IMR-90 (cell line): ENCODE measurements around the gene DCHS1. TPM values are rescaled to one million over a fixed set of nuclear protein-coding genes. Genes with fewer than 3 reads are reported as not detected.

ENCODE experiments used
- ATAC-seq: fragments of 200-7000 bp; cut with Tn5 transposase; 2 replicates; pipeline ENCODE4 v1.9.1; 2020; ENCODE audit warnings: low read depth, mild to moderate bottlenecking, moderate library complexity
- BruUV-seq: library from RNA; stranded (reverse); fragments of 400-500 nt; replicated peaks from 2 replicates; lab custom pipeline; 2021; lab: Mats Ljungman, UMichigan
- CTCF ChIA-PET: fragments of 300-600 bp; formaldehyde crosslinking; extraction: SDS; loops from one replicate; lab custom pipeline; 2021; ENCODE audit warnings: antibody characterized with exemption; lab: Yijun Ruan, JAX
- POLR2A ChIA-PET: fragments of 300-600 bp; sonication (Branson Sonifier 250); formaldehyde crosslinking; loops from one replicate; lab custom pipeline; 2022; ENCODE audit warnings: antibody characterized with exemption; ENCODE audit not compliant: unreplicated experiment; lab: Charles Lee
- DNase-seq: peaks from one replicate; pipeline ENCODE4 v3.0.0; 2013
- H2AFZ ChIP-seq: replicated peaks from 2 replicates; pipeline ENCODE3; 2013; ENCODE audit warnings: low read length, mild to moderate bottlenecking; ENCODE audit not compliant: poor library complexity
- H2AK5ac ChIP-seq: 2 replicates; pipeline ENCODE4 v1.6.1; 2013; ENCODE audit warnings: low read depth, low read length, inconsistent platforms
- H2AK9ac ChIP-seq: replicated peaks from 2 replicates; pipeline ENCODE3; 2013; ENCODE audit warnings: mild to moderate bottlenecking, low read depth, low read length, moderate library complexity; ENCODE audit not compliant: poor library complexity
- H2BK120ac ChIP-seq: 2 replicates; pipeline ENCODE4 v1.6.1; 2013; ENCODE audit warnings: low read depth, low read length, inconsistent platforms
- H2BK15ac ChIP-seq: 3 replicates; pipeline ENCODE4 v1.6.1; 2013; ENCODE audit warnings: low read depth, low read length, inconsistent platforms
- H2BK20ac ChIP-seq: 2 replicates; pipeline ENCODE4 v1.6.1; 2013; ENCODE audit warnings: low read depth, mild to moderate bottlenecking, inconsistent platforms, low read length, moderate library complexity
- H2BK5ac ChIP-seq: 2 replicates; pipeline ENCODE4 v1.6.1; 2013; ENCODE audit warnings: mild to moderate bottlenecking, low read depth, low read length, inconsistent platforms; ENCODE audit not compliant: poor library complexity, severe bottlenecking
- H3K14ac ChIP-seq: replicated peaks from 2 replicates; pipeline ENCODE4 v1.6.1; 2013; ENCODE audit warnings: low read depth, low read length, inconsistent platforms
- H3K18ac ChIP-seq: 2 replicates; pipeline ENCODE4 v1.6.1; 2013; ENCODE audit warnings: low read depth, low read length, control low read depth
- H3K23ac ChIP-seq: 2 replicates; pipeline ENCODE4 v1.6.1; 2013; ENCODE audit warnings: low read depth, low read length, inconsistent platforms
- H3K27ac ChIP-seq: 2 replicates; pipeline ENCODE4 v1.5.1; 2013; ENCODE audit warnings: mild to moderate bottlenecking, control low read depth, low read length; ENCODE audit not compliant: insufficient read depth
- H3K27me3 ChIP-seq: 2 replicates; pipeline ENCODE4 v1.6.1; 2013; ENCODE audit warnings: low read length; ENCODE audit not compliant: control insufficient read depth, insufficient read depth
- H3K36me3 ChIP-seq: 2 replicates; pipeline ENCODE4 v1.6.1; 2013; ENCODE audit warnings: low read length, mixed read lengths; ENCODE audit not compliant: control insufficient read depth, insufficient read depth
- H3K4ac ChIP-seq: 2 replicates; pipeline ENCODE4 v1.6.1; 2013; ENCODE audit warnings: low read depth, low read length, inconsistent platforms
- H3K4me1 ChIP-seq: 2 replicates; pipeline ENCODE4 v1.6.1; 2013; ENCODE audit warnings: low read length, mixed read lengths; ENCODE audit not compliant: control insufficient read depth, insufficient read depth
- H3K4me2 ChIP-seq: 2 replicates; pipeline ENCODE4 v1.6.1; 2013; ENCODE audit warnings: low read depth, mild to moderate bottlenecking, control low read depth, low read length, moderate library complexity
- H3K4me3 ChIP-seq: 2 replicates; pipeline ENCODE4 v1.5.1; 2013; ENCODE audit warnings: low read depth, mild to moderate bottlenecking, control low read depth, low read length, moderate library complexity; ENCODE audit not compliant: insufficient read depth
- H3K56ac ChIP-seq: 2 replicates; pipeline ENCODE4 v1.6.1; 2013; ENCODE audit warnings: low read length, inconsistent platforms; ENCODE audit not compliant: insufficient read depth; ENCODE audit errors: extremely low read depth
- H3K79me1 ChIP-seq, 2 experiments: 2 replicates each; pipeline ENCODE4 v1.6.1; 2013; ENCODE audit warnings: low read length in 2 of 2, inconsistent platforms in 1 of 2, low read depth in 1 of 2
- H3K9ac ChIP-seq: 2 replicates; pipeline ENCODE4 v1.6.1; 2013; ENCODE audit warnings: low read depth, low read length, control low read depth
- H3K9me1 ChIP-seq: 2 replicates; pipeline ENCODE4 v1.6.1; 2013; ENCODE audit warnings: low read length, inconsistent platforms; ENCODE audit not compliant: insufficient read depth
- H3K9me3 ChIP-seq: 2 replicates; pipeline ENCODE4 v1.6.1; 2013; ENCODE audit warnings: low read length; ENCODE audit not compliant: control insufficient read depth, insufficient read depth
- H4K20me1 ChIP-seq: 2 replicates; pipeline ENCODE4 v1.6.1; 2013; ENCODE audit warnings: low read length, inconsistent platforms; ENCODE audit not compliant: insufficient read depth
- H4K5ac ChIP-seq: 2 replicates; pipeline ENCODE4 v1.6.1; 2013; ENCODE audit warnings: mild to moderate bottlenecking, low read depth, low read length, control low read depth
- H4K8ac ChIP-seq, 2 experiments: 2 replicates each; pipeline ENCODE4 v1.6.1; 2013; ENCODE audit warnings: low read depth in 2 of 2, low read length in 2 of 2, control low read depth in 1 of 2, inconsistent platforms in 1 of 2
- H4K91ac ChIP-seq: 2 replicates; pipeline ENCODE4 v1.6.1; 2013; ENCODE audit warnings: low read depth, low read length, inconsistent platforms; ENCODE audit not compliant: insufficient read depth
- BHLHE40 ChIP-seq: fragments of 150-350 bp; IDR thresholded peaks from 2 replicates; pipeline ENCODE4 v1.6.1; 2016; ENCODE audit warnings: mild to moderate bottlenecking, low read depth, low read length
- CEBPB ChIP-seq: IDR thresholded peaks from 2 replicates; pipeline ENCODE4 v1.6.1; 2012; ENCODE audit warnings: low read depth, low read length, improper control_type of control experiment
- CHD1 ChIP-seq: IDR thresholded peaks from 2 replicates; pipeline ENCODE4 v1.6.1; 2012; ENCODE audit warnings: low read depth, low read length, improper control_type of control experiment
- FOS ChIP-seq: fragments of 150-350 bp; IDR thresholded peaks from 2 replicates; pipeline ENCODE4 v1.6.1; 2016; ENCODE audit warnings: low read depth, low read length
- MAFK ChIP-seq: IDR thresholded peaks from 2 replicates; pipeline ENCODE4 v1.6.1; 2012; ENCODE audit warnings: low read depth, low read length, improper control_type of control experiment
- MAZ ChIP-seq: IDR thresholded peaks from 2 replicates; pipeline ENCODE4 v1.6.1; 2012; ENCODE audit warnings: low read depth, mild to moderate bottlenecking, low read length, improper control_type of control experiment, moderate library complexity, borderline replicate concordance
- MXI1 ChIP-seq: IDR thresholded peaks from 2 replicates; pipeline ENCODE4 v1.6.1; 2012; ENCODE audit warnings: low read depth, mild to moderate bottlenecking, low read length, moderate library complexity, borderline replicate concordance
- NFE2L2 ChIP-seq: fragments of 150-350 bp; IDR thresholded peaks from 2 replicates; pipeline ENCODE4 v1.6.1; 2016; ENCODE audit warnings: low read depth, mild to moderate bottlenecking, low read length
- POLR2A ChIP-seq: IDR thresholded peaks from 2 replicates; pipeline ENCODE4 v1.6.1; 2012; ENCODE audit warnings: mild to moderate bottlenecking, low read depth, low read length
- RAD21 ChIP-seq: IDR thresholded peaks from 2 replicates; pipeline ENCODE4 v1.6.1; 2012; ENCODE audit warnings: low read length, improper control_type of control experiment
- RCOR1 ChIP-seq: IDR thresholded peaks from 2 replicates; pipeline ENCODE4 v1.6.1; 2012; ENCODE audit warnings: mild to moderate bottlenecking, low read length, improper control_type of control experiment; ENCODE audit not compliant: insufficient replicate concordance
- RFX5 ChIP-seq: IDR thresholded peaks from 2 replicates; pipeline ENCODE4 v1.8.0; 2012; ENCODE audit warnings: low read depth, mild to moderate bottlenecking, low read length, moderate library complexity
- SMC3 ChIP-seq: fragments of 150-350 bp; IDR thresholded peaks from 2 replicates; pipeline ENCODE4 v1.6.1; 2016; ENCODE audit warnings: low read depth, mild to moderate bottlenecking, antibody characterized with exemption, low read length, moderate library complexity
- WGBS, 2 experiments: methylation state at CpG; one replicate each; pipeline versions ENCODE4 v1.1.5 to v1.1.7; 2013; ENCODE audit warnings: missing lambda C conversion rate in 2 of 2; ENCODE audit not compliant: insufficient read length in 1 of 2; ENCODE audit errors: extremely low coverage in 2 of 2; 5-methylcytosine and 5-hydroxymethylcytosine counted together
- dilution Hi-C: fragments of 300-500 bp; cut with HindIII; formaldehyde crosslinking; loops from one replicate; pipeline ENCODE4 v1.14.3; 2018; ENCODE audit warnings: low sequenced_read_pairs; ENCODE audit not compliant: unreplicated experiment
- in situ Hi-C: fragments of 300-500 bp; cut with MboI; formaldehyde crosslinking; loops from 3 replicates; pipeline ENCODE4 v1.14.3; 2019; ENCODE audit warnings: low sequenced_read_pairs, inconsistent platforms, mixed read lengths
- intact Hi-C: fragments of 100-400 bp; cut with micrococcal nuclease; formaldehyde crosslinking; loops from 2 replicates; pipeline ENCODE4 v1.10.0; 2022
- polyA plus RNA-seq, 3 experiments: library from polyadenylated mRNA; depleted of rRNA; stranded (reverse); fragments of >200 nt; gene quantifications; 2 replicates each; pipeline ENCODE4 v1.2.3, GENCODE V29; 2012; ENCODE audit warnings: low replicate concordance in 1 of 3
- total RNA-seq: library from RNA; depleted of rRNA; stranded (reverse); fragments of >200 nt; gene quantifications from 2 replicates; pipeline ENCODE4 v1.2.3, GENCODE V29; 2012
- TF ChIP-seq, protein P1 (sequence below): fragments of 150-350 bp; IDR thresholded peaks from 2 replicates; pipeline ENCODE4 v1.6.1; 2017; ENCODE audit warnings: mild to moderate bottlenecking, antibody characterized with exemption, low read length, low read depth
- TF ChIP-seq, protein P2 (sequence below): conservative IDR thresholded peaks from 2 replicates; pipeline ENCODE4 v1.5.1; 2012; ENCODE audit warnings: mild to moderate bottlenecking, low read depth, low read length, improper control_type of control experiment
- TF ChIP-seq, protein P3 (sequence below): fragments of 150-350 bp; IDR thresholded peaks from 2 replicates; pipeline ENCODE4 v1.6.1; 2016; ENCODE audit warnings: low read depth, mild to moderate bottlenecking, low read length, moderate library complexity, borderline replicate concordance

The DCHS1 gene
- total and polyA plus RNA-seq, 2 of the 4 experiments (the other 2 are of a cell fraction): 1.4 to 3.3 TPM

DNA sequence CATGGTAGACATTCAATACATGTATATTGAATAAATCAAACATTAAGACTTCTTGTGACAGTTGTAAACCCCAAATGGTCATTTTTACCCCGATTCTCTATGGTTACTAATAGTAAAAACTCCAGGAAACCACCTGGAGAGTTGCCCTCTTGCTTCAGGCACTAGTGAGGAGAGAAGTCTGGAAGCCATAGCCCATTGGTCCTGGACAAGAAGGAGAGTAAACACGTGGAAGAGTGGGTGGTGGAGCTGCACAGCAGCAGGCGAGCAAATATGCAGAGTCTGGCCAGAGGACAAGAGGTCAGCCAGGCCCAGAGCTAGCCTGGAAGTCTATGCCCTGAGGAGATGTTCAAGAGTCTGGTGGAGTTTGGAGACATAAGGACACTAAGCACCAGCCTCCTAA lies 17.7 kb downstream of the DCHS1 start:
- Histone ChIP-seq H2BK5ac (no peak overlapping the region), H3K27ac (no peak overlapping the region), H2AFZ (no peak overlapping the region), H3K27me3 (no peaks in the 10 kb centered on the region), H3K4me1 (peaks cover 10% of the 10 kb centered on the region), H3K23ac (no peak overlapping the region), H2BK15ac (no peak overlapping the region), H3K36me3 (peaks cover 31% of the 10 kb centered on the region), H2BK120ac (no peak overlapping the region), H4K5ac (no peak overlapping the region), H3K9me3 (no peaks in the 10 kb centered on the region), H4K91ac (no peak overlapping the region), H2AK9ac (peak overlapping the region; percentile 19), H2BK20ac (no peak overlapping the region), H3K9ac (no peak overlapping the region), H4K20me1 (peaks cover 4% of the 10 kb centered on the region; the same call in 1 of the 2 replicates), H4K8ac (no peak overlapping the region), H3K79me1 (no peaks in the 10 kb centered on the region; a peak in 1 of 4 replicates), H3K18ac (no peak overlapping the region), H3K9me1 (no peaks in the 10 kb centered on the region; the same call in 1 of the 2 replicates), H3K4me2 (no peak overlapping the region), H3K4ac (no peak overlapping the region), H3K14ac (no peak overlapping the region), H3K56ac (no peak overlapping the region), H2AK5ac (no peak overlapping the region), H3K4me3 (no peak overlapping the region)
- peak; percentile 85 for DNase-seq
- POLR2A ChIA-PET: no interaction called here
- intact Hi-C loops: no loop called here
- dilution Hi-C loops: no loop called here
- CTCF ChIA-PET: interaction anchor here (1.1 kb wide), 1 partner anchor 45 kb away, joined by 3 read pairs; the partner anchor contains the start of gene MRPL17
- ATAC-seq: peak; percentile 94
- TF ChIP-seq, protein P1, sequence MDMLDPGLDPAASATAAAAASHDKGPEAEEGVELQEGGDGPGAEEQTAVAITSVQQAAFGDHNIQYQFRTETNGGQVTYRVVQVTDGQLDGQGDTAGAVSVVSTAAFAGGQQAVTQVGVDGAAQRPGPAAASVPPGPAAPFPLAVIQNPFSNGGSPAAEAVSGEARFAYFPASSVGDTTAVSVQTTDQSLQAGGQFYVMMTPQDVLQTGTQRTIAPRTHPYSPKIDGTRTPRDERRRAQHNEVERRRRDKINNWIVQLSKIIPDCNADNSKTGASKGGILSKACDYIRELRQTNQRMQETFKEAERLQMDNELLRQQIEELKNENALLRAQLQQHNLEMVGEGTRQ: no peak; the same call in 1 of the 2 replicates
- TF ChIP-seq BHLHE40 (peak; percentile 21; the same call in 1 of the 2 replicates), CEBPB (no peak), MXI1 (peak; percentile 61; the same call in 1 of the 2 replicates), RCOR1 (no peak), MAFK (no peak), RAD21 (no peak), RFX5 (no peak), CHD1 (no peak), POLR2A (no peak), SMC3 (no peak), MAZ (no peak), FOS (no peak), NFE2L2 (no peak)
- TF ChIP-seq, protein P2, sequence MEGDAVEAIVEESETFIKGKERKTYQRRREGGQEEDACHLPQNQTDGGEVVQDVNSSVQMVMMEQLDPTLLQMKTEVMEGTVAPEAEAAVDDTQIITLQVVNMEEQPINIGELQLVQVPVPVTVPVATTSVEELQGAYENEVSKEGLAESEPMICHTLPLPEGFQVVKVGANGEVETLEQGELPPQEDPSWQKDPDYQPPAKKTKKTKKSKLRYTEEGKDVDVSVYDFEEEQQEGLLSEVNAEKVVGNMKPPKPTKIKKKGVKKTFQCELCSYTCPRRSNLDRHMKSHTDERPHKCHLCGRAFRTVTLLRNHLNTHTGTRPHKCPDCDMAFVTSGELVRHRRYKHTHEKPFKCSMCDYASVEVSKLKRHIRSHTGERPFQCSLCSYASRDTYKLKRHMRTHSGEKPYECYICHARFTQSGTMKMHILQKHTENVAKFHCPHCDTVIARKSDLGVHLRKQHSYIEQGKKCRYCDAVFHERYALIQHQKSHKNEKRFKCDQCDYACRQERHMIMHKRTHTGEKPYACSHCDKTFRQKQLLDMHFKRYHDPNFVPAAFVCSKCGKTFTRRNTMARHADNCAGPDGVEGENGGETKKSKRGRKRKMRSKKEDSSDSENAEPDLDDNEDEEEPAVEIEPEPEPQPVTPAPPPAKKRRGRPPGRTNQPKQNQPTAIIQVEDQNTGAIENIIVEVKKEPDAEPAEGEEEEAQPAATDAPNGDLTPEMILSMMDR: no peak
- TF ChIP-seq, protein P3, sequence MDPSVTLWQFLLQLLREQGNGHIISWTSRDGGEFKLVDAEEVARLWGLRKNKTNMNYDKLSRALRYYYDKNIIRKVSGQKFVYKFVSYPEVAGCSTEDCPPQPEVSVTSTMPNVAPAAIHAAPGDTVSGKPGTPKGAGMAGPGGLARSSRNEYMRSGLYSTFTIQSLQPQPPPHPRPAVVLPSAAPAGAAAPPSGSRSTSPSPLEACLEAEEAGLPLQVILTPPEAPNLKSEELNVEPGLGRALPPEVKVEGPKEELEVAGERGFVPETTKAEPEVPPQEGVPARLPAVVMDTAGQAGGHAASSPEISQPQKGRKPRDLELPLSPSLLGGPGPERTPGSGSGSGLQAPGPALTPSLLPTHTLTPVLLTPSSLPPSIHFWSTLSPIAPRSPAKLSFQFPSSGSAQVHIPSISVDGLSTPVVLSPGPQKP: no peak
- WGBS, 2 experiments: no CpG with 5 or more reads among the region's 3 CpGs
- BruUV-seq: no TSS peak
- in situ Hi-C loops: no loop called here
